HepG2 (cell line): ENCODE measurements around the gene RAC3. TPM values are rescaled to one million over a fixed set of nuclear protein-coding genes. Genes with fewer than 3 reads are reported as not detected.

Source experiments
- KLF13 ChIP-seq: sonication (generic); formaldehyde crosslinking; IDR thresholded peaks from 2 replicates; pipeline ENCODE4 v1.4.0; 2020; ENCODE audit warnings: mild to moderate bottlenecking, missing genetic modification reagents
- KLF15 ChIP-seq: sonication (generic); formaldehyde crosslinking; IDR thresholded peaks from 2 replicates; pipeline ENCODE4 v1.8.1; 2023; ENCODE audit warnings: borderline replicate concordance, mild to moderate bottlenecking, inconsistent platforms, missing genetic modification reagents, mixed read lengths
- KLF6 ChIP-seq: IDR thresholded peaks from 2 replicates; pipeline ENCODE4 v1.8.0; 2016; ENCODE audit warnings: missing biosample characterization, missing genetic modification reagents
- RFX5 ChIP-seq: IDR thresholded peaks from 2 replicates; pipeline ENCODE4 v1.6.1; 2011; ENCODE audit warnings: low read depth, low read length, improper control_type of control experiment
- SP4 ChIP-seq: sonication (generic); formaldehyde crosslinking; IDR thresholded peaks from 2 replicates; pipeline ENCODE4 v1.8.1; 2023; ENCODE audit warnings: mild to moderate bottlenecking, missing genetic modification reagents
- ZBTB38 ChIP-seq: sonication (generic); formaldehyde crosslinking; IDR thresholded peaks from 2 replicates; pipeline ENCODE4 v1.5.1; 2020; ENCODE audit warnings: mild to moderate bottlenecking, missing genetic modification reagents
- ZNF44 ChIP-seq: sonication (generic); formaldehyde crosslinking; IDR thresholded peaks from 2 replicates; pipeline ENCODE4 v1.5.1; 2020; ENCODE audit warnings: mild to moderate bottlenecking, missing genetic modification reagents
- ZNF558 ChIP-seq: sonication (generic); formaldehyde crosslinking; IDR thresholded peaks from 2 replicates; pipeline ENCODE4 v1.9.0; 2022; ENCODE audit warnings: mild to moderate bottlenecking, missing genetic modification reagents, borderline replicate concordance
- polyA plus RNA-seq, 8 experiments: library from polyadenylated mRNA; depleted of rRNA in 3 of 8; stranded (reverse) in 7 of 8; unstranded in 1 of 8; fragments of >200 nt; fragmentation: Illumina TruSeq in 4 of 8; extraction: Trizol in 4 of 8; gene quantifications; 2 replicates each; pipeline versions ENCODE4 v1.2.1 to v1.2.3, GENCODE V29; 2011 to 2016; ENCODE audit warnings: low read depth in 4 of 8, missing spikeins in 1 of 8, mixed read lengths in 1 of 8; ENCODE audit not compliant: insufficient read depth in 1 of 8
- total RNA-seq, 5 experiments: library from RNA; depleted of rRNA; stranded (reverse); fragments of >200 nt; fragmentation: Illumina TruSeq; extraction: Trizol; gene quantifications; 2 replicates each; pipeline ENCODE4 v1.2.3, GENCODE V29; 2016; ENCODE audit warnings: low read depth in 1 of 5
- TF ChIP-seq, protein P1 (sequence below): sonication (generic); formaldehyde crosslinking; IDR thresholded peaks from 2 replicates; pipeline ENCODE4 v1.5.1; 2020; ENCODE audit warnings: mild to moderate bottlenecking, missing genetic modification reagents, borderline replicate concordance
- TF ChIP-seq, protein P2 (sequence below): sonication (generic); formaldehyde crosslinking; IDR thresholded peaks from 2 replicates; pipeline ENCODE4 v1.4.0; 2020; ENCODE audit warnings: mild to moderate bottlenecking, missing genetic modification reagents
- TF ChIP-seq, protein P3 (sequence below): sonication (generic); formaldehyde crosslinking; IDR thresholded peaks from 2 replicates; pipeline ENCODE4 v1.4.0; 2020; ENCODE audit warnings: low read depth, mild to moderate bottlenecking, missing genetic modification reagents
- TF ChIP-seq, protein P4 (sequence below): sonication (generic); formaldehyde crosslinking; IDR thresholded peaks from 2 replicates; pipeline ENCODE4 v1.4.0; 2020; ENCODE audit warnings: mild to moderate bottlenecking, missing genetic modification reagents
- TF ChIP-seq, protein P5 (sequence below): sonication (generic); formaldehyde crosslinking; IDR thresholded peaks from 2 replicates; pipeline ENCODE4 v1.4.0; 2020; ENCODE audit warnings: mild to moderate bottlenecking, missing genetic modification reagents
- TF ChIP-seq, protein P6 (sequence below): sonication (generic); formaldehyde crosslinking; IDR thresholded peaks from 2 replicates; pipeline ENCODE4 v1.4.0; 2020; ENCODE audit warnings: missing genetic modification reagents

RAC3 gene
- total and polyA plus RNA-seq, 2 of the 13 experiments (the other 11 are each of a cell fraction or from before 2014, with no cell fraction given): 10.5 to 21.3 TPM

DNA sequence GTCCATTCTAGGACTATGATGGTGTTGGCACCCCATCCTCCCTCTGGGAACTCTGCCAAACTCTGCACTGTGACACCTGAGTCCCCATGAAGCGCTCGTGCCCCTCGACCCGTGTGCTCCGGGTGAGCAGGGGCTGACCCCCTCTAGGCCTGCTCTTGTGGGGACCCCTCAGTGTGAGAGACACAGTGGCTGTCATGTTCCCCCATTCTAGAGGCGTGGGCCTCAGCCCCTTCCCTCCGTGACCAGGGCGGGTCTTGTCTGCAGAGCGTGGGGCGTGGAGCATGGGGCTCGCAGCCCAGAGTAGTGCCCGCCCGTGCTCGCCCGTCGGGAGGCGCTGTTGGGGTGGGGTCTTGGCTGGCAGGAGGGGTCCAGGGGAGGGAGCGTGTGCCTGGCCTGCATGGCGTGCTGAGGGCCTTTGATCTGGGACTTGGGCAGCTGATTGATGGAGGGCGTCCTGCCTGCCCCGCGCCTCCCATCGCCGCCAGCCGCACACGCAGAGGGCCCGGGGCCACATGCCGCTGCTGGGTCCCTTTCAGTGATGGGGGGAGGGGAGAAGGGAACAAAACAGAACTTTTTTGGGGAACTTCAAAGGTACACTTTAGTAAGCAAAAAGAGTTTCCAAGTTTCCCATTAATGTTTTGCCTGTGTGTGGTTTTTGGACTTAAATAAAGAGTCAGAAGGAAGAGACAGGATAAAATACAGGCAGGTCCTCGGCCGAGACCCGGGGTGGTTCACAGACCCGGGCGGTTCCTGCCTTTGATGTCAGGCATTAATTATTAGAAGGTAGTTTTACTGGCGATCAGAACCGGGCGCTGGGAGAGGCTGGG, 31.3 kb upstream of the RAC3 start (continued):
- TF ChIP-seq, protein P1, sequence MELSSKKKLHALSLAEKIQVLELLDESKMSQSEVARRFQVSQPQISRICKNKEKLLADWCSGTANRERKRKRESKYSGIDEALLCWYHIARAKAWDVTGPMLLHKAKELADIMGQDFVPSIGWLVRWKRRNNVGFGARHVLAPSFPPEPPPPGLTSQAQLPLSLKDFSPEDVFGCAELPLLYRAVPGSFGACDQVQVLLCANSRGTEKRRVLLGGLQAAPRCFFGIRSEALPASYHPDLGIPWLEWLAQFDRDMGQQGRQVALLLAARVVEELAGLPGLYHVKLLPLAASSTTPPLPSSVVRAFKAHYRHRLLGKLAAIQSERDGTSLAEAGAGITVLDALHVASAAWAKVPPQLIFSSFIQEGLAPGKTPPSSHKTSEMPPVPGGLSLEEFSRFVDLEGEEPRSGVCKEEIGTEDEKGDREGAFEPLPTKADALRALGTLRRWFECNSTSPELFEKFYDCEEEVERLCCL (CRISPR knock-in tag): peak; percentile 18; the same call in 1 of the 2 replicates
- TF ChIP-seq KLF13 (CRISPR knock-in tag): peak; percentile 93
- TF ChIP-seq RFX5: no peak
- TF ChIP-seq KLF6 (CRISPR knock-in tag): 0 out of 2 replicates have a peak, but pooled peaks have one; percentile 7
- TF ChIP-seq, protein P2, sequence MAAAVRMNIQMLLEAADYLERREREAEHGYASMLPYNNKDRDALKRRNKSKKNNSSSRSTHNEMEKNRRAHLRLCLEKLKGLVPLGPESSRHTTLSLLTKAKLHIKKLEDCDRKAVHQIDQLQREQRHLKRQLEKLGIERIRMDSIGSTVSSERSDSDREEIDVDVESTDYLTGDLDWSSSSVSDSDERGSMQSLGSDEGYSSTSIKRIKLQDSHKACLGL (CRISPR knock-in tag): peak; percentile 22; the same call in 1 of the 2 replicates
- TF ChIP-seq, protein P3, sequence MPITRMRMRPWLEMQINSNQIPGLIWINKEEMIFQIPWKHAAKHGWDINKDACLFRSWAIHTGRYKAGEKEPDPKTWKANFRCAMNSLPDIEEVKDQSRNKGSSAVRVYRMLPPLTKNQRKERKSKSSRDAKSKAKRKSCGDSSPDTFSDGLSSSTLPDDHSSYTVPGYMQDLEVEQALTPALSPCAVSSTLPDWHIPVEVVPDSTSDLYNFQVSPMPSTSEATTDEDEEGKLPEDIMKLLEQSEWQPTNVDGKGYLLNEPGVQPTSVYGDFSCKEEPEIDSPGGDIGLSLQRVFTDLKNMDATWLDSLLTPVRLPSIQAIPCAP: no peak
- 0 out of 2 replicates have a peak, but pooled peaks have one; percentile 36 for TF ChIP-seq ZNF44 (CRISPR knock-in tag)
- TF ChIP-seq, protein P4, sequence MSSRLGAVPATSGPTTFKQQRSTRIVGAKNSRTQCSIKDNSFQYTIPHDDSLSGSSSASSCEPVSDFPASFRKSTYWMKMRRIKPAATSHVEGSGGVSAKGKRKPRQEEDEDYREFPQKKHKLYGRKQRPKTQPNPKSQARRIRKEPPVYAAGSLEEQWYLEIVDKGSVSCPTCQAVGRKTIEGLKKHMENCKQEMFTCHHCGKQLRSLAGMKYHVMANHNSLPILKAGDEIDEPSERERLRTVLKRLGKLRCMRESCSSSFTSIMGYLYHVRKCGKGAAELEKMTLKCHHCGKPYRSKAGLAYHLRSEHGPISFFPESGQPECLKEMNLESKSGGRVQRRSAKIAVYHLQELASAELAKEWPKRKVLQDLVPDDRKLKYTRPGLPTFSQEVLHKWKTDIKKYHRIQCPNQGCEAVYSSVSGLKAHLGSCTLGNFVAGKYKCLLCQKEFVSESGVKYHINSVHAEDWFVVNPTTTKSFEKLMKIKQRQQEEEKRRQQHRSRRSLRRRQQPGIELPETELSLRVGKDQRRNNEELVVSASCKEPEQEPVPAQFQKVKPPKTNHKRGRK: peak; percentile 74; the same call in 1 of the 2 replicates
- peak; percentile 87; the same call in 1 of the 2 replicates for TF ChIP-seq ZNF558
- 0 out of 2 replicates have a peak, but pooled peaks have one; percentile 41 for TF ChIP-seq SP4 (CRISPR knock-in tag)
- TF ChIP-seq, protein P5, sequence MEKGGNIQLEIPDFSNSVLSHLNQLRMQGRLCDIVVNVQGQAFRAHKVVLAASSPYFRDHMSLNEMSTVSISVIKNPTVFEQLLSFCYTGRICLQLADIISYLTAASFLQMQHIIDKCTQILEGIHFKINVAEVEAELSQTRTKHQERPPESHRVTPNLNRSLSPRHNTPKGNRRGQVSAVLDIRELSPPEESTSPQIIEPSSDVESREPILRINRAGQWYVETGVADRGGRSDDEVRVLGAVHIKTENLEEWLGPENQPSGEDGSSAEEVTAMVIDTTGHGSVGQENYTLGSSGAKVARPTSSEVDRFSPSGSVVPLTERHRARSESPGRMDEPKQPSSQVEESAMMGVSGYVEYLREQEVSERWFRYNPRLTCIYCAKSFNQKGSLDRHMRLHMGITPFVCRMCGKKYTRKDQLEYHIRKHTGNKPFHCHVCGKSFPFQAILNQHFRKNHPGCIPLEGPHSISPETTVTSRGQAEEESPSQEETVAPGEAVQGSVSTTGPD: 0 out of 2 replicates have a peak, but pooled peaks have one; percentile 21
- TF ChIP-seq, protein P6, sequence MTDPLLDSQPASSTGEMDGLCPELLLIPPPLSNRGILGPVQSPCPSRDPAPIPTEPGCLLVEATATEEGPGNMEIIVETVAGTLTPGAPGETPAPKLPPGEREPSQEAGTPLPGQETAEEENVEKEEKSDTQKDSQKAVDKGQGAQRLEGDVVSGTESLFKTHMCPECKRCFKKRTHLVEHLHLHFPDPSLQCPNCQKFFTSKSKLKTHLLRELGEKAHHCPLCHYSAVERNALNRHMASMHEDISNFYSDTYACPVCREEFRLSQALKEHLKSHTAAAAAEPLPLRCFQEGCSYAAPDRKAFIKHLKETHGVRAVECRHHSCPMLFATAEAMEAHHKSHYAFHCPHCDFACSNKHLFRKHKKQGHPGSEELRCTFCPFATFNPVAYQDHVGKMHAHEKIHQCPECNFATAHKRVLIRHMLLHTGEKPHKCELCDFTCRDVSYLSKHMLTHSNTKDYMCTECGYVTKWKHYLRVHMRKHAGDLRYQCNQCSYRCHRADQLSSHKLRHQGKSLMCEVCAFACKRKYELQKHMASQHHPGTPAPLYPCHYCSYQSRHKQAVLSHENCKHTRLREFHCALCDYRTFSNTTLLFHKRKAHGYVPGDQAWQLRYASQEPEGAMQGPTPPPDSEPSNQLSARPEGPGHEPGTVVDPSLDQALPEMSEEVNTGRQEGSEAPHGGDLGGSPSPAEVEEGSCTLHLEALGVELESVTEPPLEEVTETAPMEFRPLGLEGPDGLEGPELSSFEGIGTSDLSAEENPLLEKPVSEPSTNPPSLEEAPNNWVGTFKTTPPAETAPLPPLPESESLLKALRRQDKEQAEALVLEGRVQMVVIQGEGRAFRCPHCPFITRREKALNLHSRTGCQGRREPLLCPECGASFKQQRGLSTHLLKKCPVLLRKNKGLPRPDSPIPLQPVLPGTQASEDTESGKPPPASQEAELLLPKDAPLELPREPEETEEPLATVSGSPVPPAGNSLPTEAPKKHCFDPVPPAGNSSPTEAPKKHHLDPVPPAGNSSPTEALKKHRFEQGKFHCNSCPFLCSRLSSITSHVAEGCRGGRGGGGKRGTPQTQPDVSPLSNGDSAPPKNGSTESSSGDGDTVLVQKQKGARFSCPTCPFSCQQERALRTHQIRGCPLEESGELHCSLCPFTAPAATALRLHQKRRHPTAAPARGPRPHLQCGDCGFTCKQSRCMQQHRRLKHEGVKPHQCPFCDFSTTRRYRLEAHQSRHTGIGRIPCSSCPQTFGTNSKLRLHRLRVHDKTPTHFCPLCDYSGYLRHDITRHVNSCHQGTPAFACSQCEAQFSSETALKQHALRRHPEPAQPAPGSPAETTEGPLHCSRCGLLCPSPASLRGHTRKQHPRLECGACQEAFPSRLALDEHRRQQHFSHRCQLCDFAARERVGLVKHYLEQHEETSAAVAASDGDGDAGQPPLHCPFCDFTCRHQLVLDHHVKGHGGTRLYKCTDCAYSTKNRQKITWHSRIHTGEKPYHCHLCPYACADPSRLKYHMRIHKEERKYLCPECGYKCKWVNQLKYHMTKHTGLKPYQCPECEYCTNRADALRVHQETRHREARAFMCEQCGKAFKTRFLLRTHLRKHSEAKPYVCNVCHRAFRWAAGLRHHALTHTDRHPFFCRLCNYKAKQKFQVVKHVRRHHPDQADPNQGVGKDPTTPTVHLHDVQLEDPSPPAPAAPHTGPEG (CRISPR knock-in tag): no peak; the same call in 1 of the 2 replicates
- TF ChIP-seq KLF15: no peak
- TF ChIP-seq ZBTB38 (CRISPR knock-in tag): peak; percentile 73
